Hematopoietic multipotent progenitor cell (in vitro differentiated cells): ENCODE results near the gene RFTN1. TPM values are rescaled to one million over a fixed set of nuclear protein-coding genes. Genes with fewer than 3 reads are reported as not detected.

Experiments
- DNase-seq, 3 donors: peaks; one replicate each; pipeline ENCODE4 v3.0.0-alpha.2; 2011 to 2015; ENCODE audit warnings: low read depth in 2 of 3, low spot score in 2 of 3
- total RNA-seq: library from RNA; depleted of rRNA; stranded (reverse); fragments of >200 nt; gene quantifications from one replicate; pipeline ENCODE4 v1.2.3, GENCODE V29; 2012

RFTN1 gene
- total RNA-seq, 1 donor = 42.0 TPM

GRCh38 chr3:16412192-16412800, 101.2 kb downstream of the RFTN1 start:
- no peak for DNase-seq

- DNase-seq = no peak
Measured at GRCh38 chr3:16411441-16411840, 102.1 kb downstream of the RFTN1 start.

- no peak for DNase-seq
Measured at GRCh38 chr3:16410659-16411058, 102.8 kb downstream of the RFTN1 start.

GRCh38 chr3:16409032-16409431, 104.5 kb downstream of the RFTN1 start:
- no peak for DNase-seq

GRCh38 chr3:16407366-16407765, 106.1 kb downstream of the RFTN1 start:
- no peak for DNase-seq

GRCh38 chr3:16406579-16406978, 106.9 kb downstream of the RFTN1 start:
- DNase-seq = no peak

- DNase-seq = no peak
Measured at GRCh38 chr3:16406166-16406565, 107.3 kb downstream of the RFTN1 start.

GRCh38 chr3:16404349-16404895, 109.1 kb downstream of the RFTN1 start:
- DNase-seq = no peak

GRCh38 chr3:16402451-16402850, 111.0 kb downstream of the RFTN1 start:
- DNase-seq = no peak

GRCh38 chr3:16401273-16401672, 112.2 kb downstream of the RFTN1 start:
- DNase-seq = no peak

- no peak for DNase-seq
Measured at GRCh38 chr3:16400106-16400931, 113.2 kb downstream of the RFTN1 start.

- no peak for DNase-seq
Measured at GRCh38 chr3:16399473-16399872, 114.0 kb downstream of the RFTN1 start.

- DNase-seq = no peak
Measured at GRCh38 chr3:16398648-16399047, 114.9 kb downstream of the RFTN1 start.

- no peak for DNase-seq
Measured at GRCh38 chr3:16396202-16396601, 117.3 kb downstream of the RFTN1 start.

GRCh38 chr3:16395212-16395611, 118.3 kb downstream of the RFTN1 start:
- DNase-seq = peak in 1 of 3 donors; percentile 25

- DNase-seq = no peak
Measured at GRCh38 chr3:16394639-16395038, 118.9 kb downstream of the RFTN1 start.

- DNase-seq = no peak
Measured at GRCh38 chr3:16392717-16393116, 120.8 kb downstream of the RFTN1 start.

GRCh38 chr3:16392065-16392464, 121.4 kb downstream of the RFTN1 start:
- no peak for DNase-seq

- DNase-seq = no peak
Measured at GRCh38 chr3:16390581-16390980, 122.9 kb downstream of the RFTN1 start.

GRCh38 chr3:16388850-16389441, 124.6 kb downstream of the RFTN1 start:
- DNase-seq = no peak

- no peak for DNase-seq
Measured at GRCh38 chr3:16386561-16386960, 126.9 kb downstream of the RFTN1 start.

GRCh38 chr3:16385151-16385550, 128.3 kb downstream of the RFTN1 start:
- no peak for DNase-seq
